ENCODE results near the gene ARHGAP22.
"Not testable (repeated sequence)": the region's sequence is repeated elsewhere in the genome, so short reads cannot be mapped to it uniquely, and the experiment has no call there.

ARHGAP22 gene, protein sequence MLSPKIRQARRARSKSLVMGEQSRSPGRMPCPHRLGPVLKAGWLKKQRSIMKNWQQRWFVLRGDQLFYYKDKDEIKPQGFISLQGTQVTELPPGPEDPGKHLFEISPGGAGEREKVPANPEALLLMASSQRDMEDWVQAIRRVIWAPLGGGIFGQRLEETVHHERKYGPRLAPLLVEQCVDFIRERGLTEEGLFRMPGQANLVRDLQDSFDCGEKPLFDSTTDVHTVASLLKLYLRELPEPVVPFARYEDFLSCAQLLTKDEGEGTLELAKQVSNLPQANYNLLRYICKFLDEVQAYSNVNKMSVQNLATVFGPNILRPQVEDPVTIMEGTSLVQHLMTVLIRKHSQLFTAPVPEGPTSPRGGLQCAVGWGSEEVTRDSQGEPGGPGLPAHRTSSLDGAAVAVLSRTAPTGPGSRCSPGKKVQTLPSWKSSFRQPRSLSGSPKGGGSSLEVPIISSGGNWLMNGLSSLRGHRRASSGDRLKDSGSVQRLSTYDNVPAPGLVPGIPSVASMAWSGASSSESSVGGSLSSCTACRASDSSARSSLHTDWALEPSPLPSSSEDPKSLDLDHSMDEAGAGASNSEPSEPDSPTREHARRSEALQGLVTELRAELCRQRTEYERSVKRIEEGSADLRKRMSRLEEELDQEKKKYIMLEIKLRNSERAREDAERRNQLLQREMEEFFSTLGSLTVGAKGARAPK
- 0.17 to 1.1 (median 0.39) reads per million in 3 donors for total RNA-seq

DNA sequence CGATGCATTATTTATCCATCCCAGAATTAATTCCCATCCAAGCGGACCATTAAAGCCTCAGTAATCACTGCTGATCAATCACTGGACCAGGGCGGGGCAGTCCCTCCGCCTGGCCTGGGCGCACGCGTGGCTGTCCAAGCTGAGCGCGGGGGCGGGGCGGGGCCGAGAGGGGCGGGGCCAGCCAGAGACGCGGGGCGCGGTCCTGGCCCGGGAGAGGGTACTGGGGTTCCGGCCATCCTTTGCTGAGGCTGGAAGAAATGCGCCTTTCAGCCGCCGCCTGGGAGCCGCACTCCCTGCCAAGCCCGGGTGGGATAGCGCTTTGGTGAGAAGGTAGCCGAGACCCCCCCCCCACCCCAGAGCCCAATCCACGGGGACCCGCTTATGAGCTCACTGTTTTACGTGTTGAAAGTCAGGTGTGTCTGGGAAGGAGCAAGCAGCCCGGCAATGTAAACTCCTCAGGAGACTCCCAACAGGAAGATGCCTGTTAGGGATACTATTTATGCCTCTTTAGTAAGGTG, at the start of gene ARHGAP22:
ARHGAP22 (minus strand) TSS at position 83 of the 518 bp plus-strand sequence. CDS start 277 bp downstream, outside the sequence.
- no peak within 1 kb of the TSS for H3K27ac ChIP-seq (ENCODE audit: insufficient read depth, low read length, poor library complexity, severe bottlenecking)
- no peak within 1 kb of the TSS for H3K4me3 ChIP-seq (ENCODE audit: insufficient read depth, low read depth, low read length, poor library complexity, severe bottlenecking)
- peaks cover 21% of the 10 kb centered on the region for H3K27me3 ChIP-seq (replicated peaks; ENCODE audit: control insufficient read depth, insufficient read depth, low read length, poor library complexity, severe bottlenecking)
- no peaks in the 10 kb centered on the region for H3K36me3 ChIP-seq (ENCODE audit: control insufficient read depth, insufficient read depth, low read length)
- H3K4me1 ChIP-seq (ENCODE audit: control insufficient read depth, insufficient read depth, low read length, poor library complexity, severe bottlenecking): no peaks in the 10 kb centered on the region
- no peaks in the 10 kb centered on the region for H3K9me3 ChIP-seq (ENCODE audit: control insufficient read depth, low read length)
- no peak for DNase-seq

DNA sequence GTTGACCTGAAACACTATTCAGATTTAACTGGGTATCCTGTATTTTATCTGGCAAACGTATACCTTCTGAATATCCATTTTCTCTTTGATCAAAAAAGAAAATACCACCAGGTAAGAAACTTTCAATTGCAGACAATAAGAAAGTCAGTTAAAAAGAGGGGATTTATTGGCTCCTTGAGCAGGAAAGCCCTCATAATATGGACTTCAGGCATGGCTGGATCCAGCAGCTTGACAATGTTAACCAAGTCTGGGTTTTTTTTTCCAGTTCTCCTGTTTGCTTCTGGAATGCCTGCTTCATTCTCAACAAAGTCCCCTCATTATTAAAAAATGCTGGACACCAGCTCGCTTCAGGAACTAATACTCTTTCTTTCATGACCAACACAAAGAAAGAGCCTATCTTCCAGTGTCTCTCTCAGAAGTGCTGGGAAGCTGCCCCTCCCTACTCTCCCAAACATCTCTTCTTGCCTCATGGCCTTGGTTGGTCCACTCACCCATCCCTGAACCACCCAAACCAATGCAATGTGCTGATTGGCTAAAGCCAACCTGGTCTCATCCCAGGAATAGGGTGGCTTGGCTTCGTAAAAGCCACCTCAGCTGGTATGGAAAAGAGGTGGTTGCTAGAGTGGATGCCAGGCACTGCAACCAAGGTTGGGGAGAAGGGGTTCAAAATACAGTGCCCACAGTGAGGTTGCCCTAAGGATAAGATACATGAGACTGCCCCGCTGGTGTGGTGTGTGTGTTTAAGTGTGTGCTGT, 49.2 kb upstream of the ARHGAP22 start:
- Histone ChIP-seq H3K4me3 (ENCODE audit: insufficient read depth, low read depth, low read length, poor library complexity, severe bottlenecking) (no peak overlapping the region), H3K27ac (ENCODE audit: insufficient read depth, low read length, poor library complexity, severe bottlenecking) (no peak overlapping the region), H3K27me3 (replicated peaks; ENCODE audit: control insufficient read depth, insufficient read depth, low read length, poor library complexity, severe bottlenecking) (no peaks in the 10 kb centered on the region), H3K4me1 (ENCODE audit: control insufficient read depth, insufficient read depth, low read length, poor library complexity, severe bottlenecking) (peaks cover 8% of the 10 kb centered on the region), H3K36me3 (ENCODE audit: control insufficient read depth, insufficient read depth, low read length) (no peaks in the 10 kb centered on the region), H3K9me3 (ENCODE audit: control insufficient read depth, low read length) (no peaks in the 10 kb centered on the region)
- no peak for DNase-seq

DNA sequence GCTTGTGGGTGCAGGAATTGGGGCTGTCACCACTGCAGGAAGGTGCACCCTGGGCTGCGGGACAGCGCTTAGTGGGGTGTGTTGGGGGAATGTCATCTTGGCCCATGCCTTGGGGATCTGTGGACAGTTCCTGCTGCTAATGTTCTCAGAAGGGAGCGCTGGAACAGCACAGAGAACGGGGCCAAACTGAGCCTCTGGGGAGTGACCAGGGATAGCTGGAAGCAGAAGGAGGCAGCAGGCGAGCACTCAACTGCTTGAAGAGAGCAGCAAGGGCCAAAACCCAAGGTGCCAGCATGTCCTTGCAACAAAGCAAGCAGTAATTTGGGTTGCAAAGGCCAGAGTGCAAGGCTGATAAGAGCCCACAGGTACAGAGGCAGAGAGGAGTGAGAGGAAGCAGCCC, 48.5 kb upstream of the ARHGAP22 start:
- Histone ChIP-seq H3K27ac (ENCODE audit: insufficient read depth, low read length, poor library complexity, severe bottlenecking) (no peak overlapping the region), H3K36me3 (ENCODE audit: control insufficient read depth, insufficient read depth, low read length) (no peaks in the 10 kb centered on the region), H3K9me3 (ENCODE audit: control insufficient read depth, low read length) (no peaks in the 10 kb centered on the region), H3K4me1 (ENCODE audit: control insufficient read depth, insufficient read depth, low read length, poor library complexity, severe bottlenecking) (peaks cover 8% of the 10 kb centered on the region), H3K4me3 (ENCODE audit: insufficient read depth, low read depth, low read length, poor library complexity, severe bottlenecking) (no peak overlapping the region), H3K27me3 (replicated peaks; ENCODE audit: control insufficient read depth, insufficient read depth, low read length, poor library complexity, severe bottlenecking) (no peaks in the 10 kb centered on the region)
- no peak for DNase-seq

DNA sequence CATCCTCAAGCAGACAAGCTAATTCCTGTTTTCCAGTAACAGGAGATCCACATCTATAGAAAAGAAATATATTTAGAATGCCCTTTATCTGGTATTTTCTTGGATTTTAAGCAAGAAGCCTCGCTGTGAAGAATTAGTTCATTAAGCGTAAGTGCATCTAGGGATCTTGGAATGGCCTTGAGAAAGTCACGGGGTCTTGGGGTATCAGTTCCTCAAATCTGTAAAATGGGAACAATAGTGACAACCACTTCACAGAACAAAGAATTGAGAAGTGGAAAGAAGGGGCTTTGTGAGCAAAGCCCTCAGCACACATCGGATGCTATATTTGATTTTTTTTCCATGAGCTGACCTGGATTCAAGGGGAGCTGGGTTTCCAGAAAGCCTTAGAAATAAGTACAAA, 47.5 kb upstream of the ARHGAP22 start:
- H3K27me3 ChIP-seq (replicated peaks; ENCODE audit: control insufficient read depth, insufficient read depth, low read length, poor library complexity, severe bottlenecking): no peaks in the 10 kb centered on the region
- no peaks in the 10 kb centered on the region for H3K36me3 ChIP-seq (ENCODE audit: control insufficient read depth, insufficient read depth, low read length)
- no peaks in the 10 kb centered on the region for H3K9me3 ChIP-seq (ENCODE audit: control insufficient read depth, low read length)
- H3K4me1 ChIP-seq (ENCODE audit: control insufficient read depth, insufficient read depth, low read length, poor library complexity, severe bottlenecking): peaks cover 8% of the 10 kb centered on the region
- DNase-seq: no peak
- H3K27ac ChIP-seq (ENCODE audit: insufficient read depth, low read length, poor library complexity, severe bottlenecking): no peak overlapping the region
- H3K4me3 ChIP-seq (ENCODE audit: insufficient read depth, low read depth, low read length, poor library complexity, severe bottlenecking): no peak overlapping the region

DNA sequence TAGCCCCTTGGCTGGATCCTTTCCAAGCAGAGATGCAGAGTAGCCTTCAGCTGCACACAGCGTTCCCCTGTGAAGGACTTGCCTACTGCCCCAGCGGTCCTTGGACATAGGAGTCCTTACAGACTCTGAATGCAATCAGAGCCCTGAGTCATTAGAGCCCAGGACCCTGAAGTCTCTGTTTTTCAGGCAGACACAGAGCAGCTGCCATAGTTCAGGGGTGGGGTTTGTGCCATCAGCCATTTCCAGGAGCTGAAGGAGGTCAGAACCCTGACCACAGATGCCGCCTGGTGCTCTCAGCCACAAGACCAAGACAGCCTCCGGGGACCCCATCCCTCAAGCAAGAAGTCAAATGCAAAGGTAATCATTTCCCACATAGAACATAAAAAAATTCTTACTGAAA, 47.0 kb upstream of the ARHGAP22 start:
- DNase-seq: no peak
- H3K36me3 ChIP-seq (ENCODE audit: control insufficient read depth, insufficient read depth, low read length): no peaks in the 10 kb centered on the region
- H3K4me1 ChIP-seq (ENCODE audit: control insufficient read depth, insufficient read depth, low read length, poor library complexity, severe bottlenecking): peaks cover 8% of the 10 kb centered on the region
- H3K9me3 ChIP-seq (ENCODE audit: control insufficient read depth, low read length): no peaks in the 10 kb centered on the region
- H3K27me3 ChIP-seq (replicated peaks; ENCODE audit: control insufficient read depth, insufficient read depth, low read length, poor library complexity, severe bottlenecking): no peaks in the 10 kb centered on the region
- H3K4me3 ChIP-seq (ENCODE audit: insufficient read depth, low read depth, low read length, poor library complexity, severe bottlenecking): no peak overlapping the region
- no peak overlapping the region for H3K27ac ChIP-seq (ENCODE audit: insufficient read depth, low read length, poor library complexity, severe bottlenecking)

DNA sequence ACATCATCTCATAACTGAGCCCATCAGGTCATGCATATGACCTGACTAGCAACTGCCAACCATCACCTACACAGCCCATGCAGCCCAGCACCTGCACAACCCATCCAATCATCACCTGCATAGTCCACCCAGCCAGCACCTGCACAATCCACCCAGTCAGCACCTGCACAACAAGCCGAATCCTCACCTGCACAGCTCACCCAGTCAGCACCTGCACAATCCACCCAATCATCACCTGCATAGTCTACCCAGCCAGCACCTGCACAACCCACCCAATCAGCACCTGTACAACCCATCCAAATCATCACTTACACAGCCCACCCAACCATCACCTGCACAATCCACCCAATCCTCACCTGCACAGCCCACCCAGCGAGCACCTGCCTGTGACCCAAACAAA, 46.4 kb upstream of the ARHGAP22 start:
- no peak for DNase-seq
- Histone ChIP-seq H3K4me1 (ENCODE audit: control insufficient read depth, insufficient read depth, low read length, poor library complexity, severe bottlenecking) (peaks cover 8% of the 10 kb centered on the region), H3K4me3 (ENCODE audit: insufficient read depth, low read depth, low read length, poor library complexity, severe bottlenecking) (no peak overlapping the region), H3K36me3 (ENCODE audit: control insufficient read depth, insufficient read depth, low read length) (no peaks in the 10 kb centered on the region), H3K27ac (ENCODE audit: insufficient read depth, low read length, poor library complexity, severe bottlenecking) (no peak overlapping the region), H3K9me3 (ENCODE audit: control insufficient read depth, low read length) (no peaks in the 10 kb centered on the region), H3K27me3 (replicated peaks; ENCODE audit: control insufficient read depth, insufficient read depth, low read length, poor library complexity, severe bottlenecking) (no peaks in the 10 kb centered on the region)

DNA sequence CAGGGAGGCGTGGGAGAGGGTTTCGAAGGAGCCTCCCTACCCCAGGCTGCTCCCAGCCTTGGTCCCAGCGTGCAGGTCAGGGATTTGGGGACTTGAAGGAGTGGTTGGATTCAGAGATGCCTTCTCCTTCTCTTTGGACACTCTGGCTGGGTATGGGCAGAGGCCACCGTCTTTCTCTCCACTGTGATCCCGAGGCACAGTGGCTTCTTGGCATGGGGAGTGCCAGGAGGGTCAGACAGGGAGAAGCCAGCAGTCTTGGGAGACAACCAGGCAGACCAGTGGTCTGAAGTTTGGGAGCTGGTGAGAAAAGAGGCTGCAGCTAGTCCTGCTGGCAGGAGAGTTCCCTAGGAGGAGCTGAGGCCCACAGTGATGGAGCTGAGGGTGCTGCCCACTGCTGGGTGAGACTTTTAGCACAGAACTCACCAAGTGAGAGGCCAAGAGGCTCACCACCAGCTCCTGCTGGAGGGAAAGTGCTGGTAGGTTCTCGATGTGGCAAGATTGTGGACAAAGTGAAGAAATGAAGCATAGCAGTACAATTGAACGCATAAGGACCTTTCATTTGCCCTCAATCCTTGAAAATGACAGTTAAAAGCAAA, 44.6 kb upstream of the ARHGAP22 start:
- H3K4me1 ChIP-seq (ENCODE audit: control insufficient read depth, insufficient read depth, low read length, poor library complexity, severe bottlenecking): no peaks in the 10 kb centered on the region
- no peaks in the 10 kb centered on the region for H3K9me3 ChIP-seq (ENCODE audit: control insufficient read depth, low read length)
- no peak overlapping the region for H3K27ac ChIP-seq (ENCODE audit: insufficient read depth, low read length, poor library complexity, severe bottlenecking)
- no peak overlapping the region for H3K4me3 ChIP-seq (ENCODE audit: insufficient read depth, low read depth, low read length, poor library complexity, severe bottlenecking)
- DNase-seq: no peak
- no peaks in the 10 kb centered on the region for H3K27me3 ChIP-seq (replicated peaks; ENCODE audit: control insufficient read depth, insufficient read depth, low read length, poor library complexity, severe bottlenecking)
- H3K36me3 ChIP-seq (ENCODE audit: control insufficient read depth, insufficient read depth, low read length): no peaks in the 10 kb centered on the region

DNA sequence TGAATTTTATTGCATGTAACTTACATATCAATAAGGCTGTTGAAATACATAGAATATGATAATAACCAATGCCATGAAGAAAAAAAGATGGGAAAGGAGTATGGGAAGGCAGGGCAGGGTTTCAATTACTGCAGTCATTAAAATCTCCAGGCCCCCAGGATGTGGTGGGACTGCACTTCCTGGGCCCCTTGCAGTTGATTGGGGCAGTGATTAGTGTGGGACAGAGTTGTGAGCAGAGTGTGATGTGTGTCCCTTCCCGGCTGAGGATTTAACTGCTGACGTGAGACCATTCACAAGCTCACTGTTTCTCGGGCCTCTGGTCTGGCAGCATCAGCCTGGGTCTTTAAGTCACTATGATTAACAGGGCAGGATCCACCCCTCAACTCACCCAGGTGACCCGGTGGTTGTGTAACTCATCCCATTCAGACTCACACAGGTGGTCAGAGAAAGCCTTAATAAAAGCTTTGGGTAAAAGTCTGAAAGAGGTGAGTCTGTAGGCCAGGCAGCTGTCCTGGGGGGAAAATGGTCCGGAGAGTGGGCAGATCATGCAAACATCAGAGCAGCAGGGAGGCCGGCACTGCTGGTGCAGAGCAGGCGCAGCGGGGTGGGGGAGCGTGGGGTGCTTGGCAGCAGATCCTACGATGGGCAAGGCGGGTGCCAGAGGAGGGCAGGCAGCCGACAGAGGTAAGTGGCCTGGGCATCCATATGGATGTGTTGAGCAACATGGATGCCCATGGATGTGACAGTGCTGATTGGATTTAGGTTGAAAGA, 43.5 kb upstream of the ARHGAP22 start:
- no peaks in the 10 kb centered on the region for H3K36me3 ChIP-seq (ENCODE audit: control insufficient read depth, insufficient read depth, low read length)
- no peak overlapping the region for H3K4me3 ChIP-seq (ENCODE audit: insufficient read depth, low read depth, low read length, poor library complexity, severe bottlenecking)
- H3K27ac ChIP-seq (ENCODE audit: insufficient read depth, low read length, poor library complexity, severe bottlenecking): no peak overlapping the region
- no peaks in the 10 kb centered on the region for H3K9me3 ChIP-seq (ENCODE audit: control insufficient read depth, low read length)
- DNase-seq: no peak
- no peaks in the 10 kb centered on the region for H3K27me3 ChIP-seq (replicated peaks; ENCODE audit: control insufficient read depth, insufficient read depth, low read length, poor library complexity, severe bottlenecking)
- H3K4me1 ChIP-seq (ENCODE audit: control insufficient read depth, insufficient read depth, low read length, poor library complexity, severe bottlenecking): no peaks in the 10 kb centered on the region

DNA sequence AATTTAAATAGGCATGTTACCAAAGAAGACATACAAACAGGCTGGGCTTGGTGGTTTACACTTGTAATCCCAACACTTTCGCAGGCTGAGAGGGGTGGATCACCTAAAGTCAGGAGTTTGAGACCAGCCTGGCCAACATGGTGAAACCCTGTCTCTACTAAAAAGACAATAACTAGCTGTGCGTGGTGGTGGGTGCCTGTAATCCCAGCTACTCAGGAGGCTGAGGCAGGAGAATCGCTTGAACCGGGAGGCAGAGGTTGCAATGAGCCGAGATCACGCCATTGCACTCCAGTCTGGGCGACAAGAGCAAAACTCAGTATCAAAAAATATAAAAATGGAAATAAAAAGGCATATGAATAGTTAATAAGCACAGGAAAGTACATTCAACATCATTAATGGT, 42.2 kb upstream of the ARHGAP22 start:
- not testable (repeated sequence) for DNase-seq; H3K9me3 ChIP-seq (ENCODE audit: control insufficient read depth, low read length); H3K27me3 ChIP-seq (replicated peaks; ENCODE audit: control insufficient read depth, insufficient read depth, low read length, poor library complexity, severe bottlenecking); H3K4me3 ChIP-seq (ENCODE audit: insufficient read depth, low read depth, low read length, poor library complexity, severe bottlenecking); H3K36me3 ChIP-seq (ENCODE audit: control insufficient read depth, insufficient read depth, low read length); H3K4me1 ChIP-seq (ENCODE audit: control insufficient read depth, insufficient read depth, low read length, poor library complexity, severe bottlenecking); H3K27ac ChIP-seq (ENCODE audit: insufficient read depth, low read length, poor library complexity, severe bottlenecking)

All from effector memory CD4-positive, alpha-beta T cell (primary cell).